K562 (cell line): ENCODE measurements around the gene ARHGAP42.

Experiments used
- CEBPB ChIP-seq: fragments of 450-650 bp; IDR thresholded peaks from 2 replicates; pipeline ENCODE4 v1.6.1; 2016; ENCODE audit warnings: missing genetic modification characterization, missing compliant biosample characterization
- CTCF ChIP-seq, 3 experiments: IDR thresholded peaks in 2 of 3; conservative IDR thresholded peaks in 1 of 3; 2 replicates each; pipeline ENCODE4 v1.5.1; 2011 to 2012; ENCODE audit warnings: low read length in 3 of 3, mild to moderate bottlenecking in 3 of 3, control low read depth in 2 of 3, improper control_type of control experiment in 1 of 3, inconsistent platforms in 1 of 3, low read depth in 1 of 3, mixed read lengths in 1 of 3, moderate library complexity in 1 of 3; ENCODE audit not compliant: insufficient read depth in 2 of 3
- GTF2E2 ChIP-seq: fragments of 200-800 bp; sonication (Bioruptor generic); IDR thresholded peaks from 2 replicates; pipeline ENCODE4 v1.6.1; 2016; ENCODE audit warnings: missing genetic modification characterization, missing compliant biosample characterization
- IRF2 ChIP-seq: sonication (generic); formaldehyde crosslinking; IDR thresholded peaks from 2 replicates; pipeline ENCODE4 v1.8.1; 2022; ENCODE audit warnings: mild to moderate bottlenecking, missing genetic modification reagents
- JUNB ChIP-seq: fragments of 450-650 bp; formaldehyde crosslinking; conservative IDR thresholded peaks from 2 replicates; pipeline ENCODE4 v1.4.0; 2020; ENCODE audit warnings: mild to moderate bottlenecking
- NBN ChIP-seq: fragments of 450-650 bp; IDR thresholded peaks from 2 replicates; pipeline ENCODE4 v1.6.1; 2016; ENCODE audit warnings: low read depth, mild to moderate bottlenecking
- NFE2L1 ChIP-seq: fragments of 450-650 bp; IDR thresholded peaks from 2 replicates; pipeline ENCODE4 v1.6.1; 2016; ENCODE audit warnings: missing genetic modification characterization, low read depth, mild to moderate bottlenecking, missing compliant biosample characterization, moderate library complexity, borderline replicate concordance
- RFX5 ChIP-seq: IDR thresholded peaks from 2 replicates; pipeline ENCODE4 v1.6.1; 2011; ENCODE audit warnings: low read depth, mild to moderate bottlenecking, improper control_type of control experiment, low read length
- YY1 ChIP-seq, 3 experiments: IDR thresholded peaks; 2 replicates each; pipeline ENCODE4 v1.6.1; 2011; ENCODE audit warnings: low read length in 2 of 3, mild to moderate bottlenecking in 2 of 3, moderate library complexity in 2 of 3, borderline replicate concordance in 1 of 3, control low read depth in 1 of 3, low read depth in 1 of 3; ENCODE audit not compliant: insufficient read depth in 3 of 3, insufficient replicate concordance in 2 of 3, control insufficient read depth in 1 of 3, insufficient read length in 1 of 3; ENCODE audit errors: extremely low read depth in 1 of 3
- ZNF3 ChIP-seq: fragments of 250-450 bp; sonication (Bioruptor Pico); IDR thresholded peaks from 2 replicates; pipeline ENCODE4 v1.5.0; 2021; ENCODE audit warnings: mild to moderate bottlenecking, moderate library complexity
- ZNF398 ChIP-seq: fragments of 250-450 bp; sonication (Bioruptor Pico); IDR thresholded peaks from 2 replicates; pipeline ENCODE4 v1.8.0; 2021; ENCODE audit warnings: moderate library complexity, mild to moderate bottlenecking, inconsistent platforms
- ZNF699 ChIP-seq: fragments of 250-450 bp; sonication (Bioruptor Pico); IDR thresholded peaks from 2 replicates; pipeline ENCODE4 v1.8.0; 2021; ENCODE audit warnings: mild to moderate bottlenecking, moderate library complexity; ENCODE audit not compliant: insufficient replicate concordance
- ZNF740 ChIP-seq, 3 experiments: fragments of 200-800 bp in 1 of 3; sonication (Bioruptor generic) in 1 of 3; sonication (generic) in 1 of 3; formaldehyde crosslinking in 1 of 3; IDR thresholded peaks; 2 replicates each; pipeline versions ENCODE4 v1.6.1 to v1.8.0; 2016 to 2022; ENCODE audit warnings: mild to moderate bottlenecking in 2 of 3, missing compliant biosample characterization in 2 of 3, missing genetic modification characterization in 2 of 3, missing genetic modification reagents in 1 of 3

GRCh38 chr11:100928426-100928825, 241.3 kb downstream of the ARHGAP42 start:
- TF ChIP-seq ZNF699 (CRISPR knock-in tag) (no peak), CEBPB (tag) (no peak), GTF2E2 (tag) (no peak), ZNF740 (CRISPR knock-in tag; IDR thresholded peaks at IDR 0.05) (no peak), ZNF740 (tag; IDR thresholded peaks at IDR 0.05) (no peak), YY1 (IDR thresholded peaks at IDR 0.05; ENCODE audit: borderline replicate concordance in 1 of 3, control insufficient read depth in 1 of 3, extremely low read depth in 1 of 3, insufficient read depth in 3 of 3, insufficient read length in 1 of 3, insufficient replicate concordance in 2 of 3, low read depth in 1 of 3, low read length in 2 of 3) (no peak), IRF2 (CRISPR knock-in tag) (no peak), RFX5 (no peak), JUNB (no peak), CTCF (IDR thresholded peaks at IDR 0.05 in 2 of 3, conservative IDR thresholded peaks at IDR 0.05 in 1 of 3; ENCODE audit: insufficient read depth in 2 of 3, low read depth in 1 of 3, low read length in 3 of 3) (no peak), ZNF398 (CRISPR knock-in tag) (no peak), NBN (no peak), ZNF3 (CRISPR knock-in tag) (no peak), NFE2L1 (tag) (no peak)
